GM18870 (cell line): ENCODE data around the gene LAYN.
A peak's percentile ranks its signal among the peaks of the same experiment; 100 is the strongest.

ENCODE experiments used
- ATAC-seq: cut with Tn5 transposase; IDR thresholded peaks from one replicate; pipeline ENCODE4 v1.9.1; 2021; ENCODE audit warnings: moderate library complexity; ENCODE audit not compliant: unreplicated experiment

The LAYN gene, protein sequence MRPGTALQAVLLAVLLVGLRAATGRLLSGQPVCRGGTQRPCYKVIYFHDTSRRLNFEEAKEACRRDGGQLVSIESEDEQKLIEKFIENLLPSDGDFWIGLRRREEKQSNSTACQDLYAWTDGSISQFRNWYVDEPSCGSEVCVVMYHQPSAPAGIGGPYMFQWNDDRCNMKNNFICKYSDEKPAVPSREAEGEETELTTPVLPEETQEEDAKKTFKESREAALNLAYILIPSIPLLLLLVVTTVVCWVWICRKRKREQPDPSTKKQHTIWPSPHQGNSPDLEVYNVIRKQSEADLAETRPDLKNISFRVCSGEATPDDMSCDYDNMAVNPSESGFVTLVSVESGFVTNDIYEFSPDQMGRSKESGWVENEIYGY

DNA sequence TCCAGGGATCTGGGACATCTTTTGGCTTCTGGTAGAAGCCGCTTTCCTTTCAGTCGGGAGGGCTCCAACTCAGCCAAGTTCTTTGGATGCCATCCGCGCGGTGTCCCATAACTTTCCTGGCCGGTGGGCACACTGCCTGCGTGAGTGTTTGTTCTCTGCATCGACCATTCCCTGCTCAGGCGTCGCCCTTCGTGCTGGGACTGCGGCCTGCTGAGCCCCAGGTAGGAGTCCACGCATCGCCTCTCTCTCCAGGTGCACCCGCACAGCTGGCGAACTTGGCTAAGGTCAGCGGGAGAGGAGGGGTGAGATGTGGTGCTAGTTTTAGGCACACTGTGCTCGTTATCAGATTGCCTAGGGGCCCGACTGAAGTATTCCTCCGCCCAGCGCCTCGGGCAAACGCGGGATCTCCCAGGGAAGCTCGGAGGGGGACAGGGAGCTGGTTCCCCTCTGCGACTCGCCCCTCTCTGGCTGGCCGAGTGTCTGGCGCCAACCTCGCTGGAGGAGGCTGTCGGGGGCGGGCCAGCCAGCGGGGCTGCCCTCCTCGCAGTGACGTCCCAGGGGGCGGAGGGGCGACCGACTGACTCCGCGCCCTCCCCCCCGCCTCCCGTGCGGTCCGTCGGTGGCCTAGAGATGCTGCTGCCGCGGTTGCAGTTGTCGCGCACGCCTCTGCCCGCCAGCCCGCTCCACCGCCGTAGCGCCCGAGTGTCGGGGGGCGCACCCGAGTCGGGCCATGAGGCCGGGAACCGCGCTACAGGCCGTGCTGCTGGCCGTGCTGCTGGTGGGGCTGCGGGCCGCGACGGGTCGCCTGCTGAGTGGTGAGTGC, at the start of gene LAYN:
TSS of gene LAYN (plus strand) at position 607 of the 823 bp plus-strand sequence. CDS start at position 731, 124 bp downstream.
- no peak for ATAC-seq

- ATAC-seq, result no peak
These were observed 46.5 kb upstream of the LAYN start for GRCh38 chr11:111494040-111494439.

DNA sequence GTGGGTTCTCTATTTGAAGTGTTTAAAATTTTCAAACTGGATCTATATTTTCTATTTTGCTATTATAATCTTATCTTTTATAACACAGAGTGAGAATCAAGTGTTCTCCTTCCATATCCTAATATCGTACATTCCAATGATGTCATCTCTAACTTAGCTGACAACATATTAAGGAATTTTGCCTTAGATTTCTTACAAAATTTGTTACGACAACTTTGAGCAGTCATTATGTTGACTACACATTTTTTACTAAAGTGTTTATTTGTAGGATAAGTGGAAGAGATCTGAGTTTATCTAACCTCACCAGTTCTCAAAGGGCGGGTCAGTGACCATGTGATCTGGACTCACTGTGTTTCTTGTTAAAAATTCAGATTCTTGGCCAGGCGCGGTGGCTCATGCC, 41.0 kb upstream of the LAYN start:
- no peak for ATAC-seq

- no peak for ATAC-seq
These were observed 40.0 kb upstream of the LAYN start for GRCh38 chr11:111500481-111500880.

GRCh38 chr11:111502611-111503010, 37.9 kb upstream of the LAYN start:
- no peak for ATAC-seq

DNA sequence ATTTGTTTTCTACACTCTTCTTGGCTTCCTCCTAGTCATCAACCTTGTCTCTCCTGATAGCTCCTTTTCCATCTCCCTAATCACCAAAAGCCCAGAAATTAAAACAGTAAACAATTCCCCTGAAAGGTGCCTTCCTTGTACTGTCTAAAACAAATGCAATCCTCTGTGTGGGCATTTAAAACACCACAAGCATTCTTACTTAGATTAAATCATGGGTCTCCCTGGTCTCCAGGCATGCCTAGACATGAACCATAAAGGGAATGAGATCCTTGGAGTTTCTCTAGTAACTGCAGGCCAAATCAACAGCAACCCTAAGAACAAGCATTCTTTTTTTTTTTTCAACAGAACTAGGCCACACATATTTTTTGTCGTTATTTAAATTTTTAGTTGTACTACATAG, 30.2 kb upstream of the LAYN start:
- no peak for ATAC-seq

- no peak for ATAC-seq
These were observed 28.0 kb upstream of the LAYN start, which contains the start of gene BTG4 for GRCh38 chr11:111512296-111513239. Gene BTG4, minus strand, starts transcription at chr11:111512386. Its CDS starts 13,610 bp downstream, at chr11:111498776.

DNA sequence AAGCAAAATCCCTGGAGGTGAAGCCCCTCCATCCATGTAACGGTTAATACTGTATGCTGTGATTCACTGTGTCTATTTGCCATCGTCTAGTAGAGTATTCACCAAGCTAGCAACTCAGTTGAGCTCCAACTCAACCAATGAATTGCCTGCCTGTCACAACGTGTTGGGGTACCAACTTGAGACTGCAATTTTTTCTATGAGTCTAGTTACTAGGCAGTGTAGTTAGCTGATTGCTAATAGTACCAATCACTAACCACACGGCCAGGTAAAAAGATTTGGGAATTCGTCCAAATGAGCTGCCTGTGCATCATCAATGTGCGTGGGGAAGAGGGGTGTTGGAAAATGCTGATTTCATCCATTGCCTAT, 27.3 kb upstream of the LAYN start:
- no peak for ATAC-seq

DNA sequence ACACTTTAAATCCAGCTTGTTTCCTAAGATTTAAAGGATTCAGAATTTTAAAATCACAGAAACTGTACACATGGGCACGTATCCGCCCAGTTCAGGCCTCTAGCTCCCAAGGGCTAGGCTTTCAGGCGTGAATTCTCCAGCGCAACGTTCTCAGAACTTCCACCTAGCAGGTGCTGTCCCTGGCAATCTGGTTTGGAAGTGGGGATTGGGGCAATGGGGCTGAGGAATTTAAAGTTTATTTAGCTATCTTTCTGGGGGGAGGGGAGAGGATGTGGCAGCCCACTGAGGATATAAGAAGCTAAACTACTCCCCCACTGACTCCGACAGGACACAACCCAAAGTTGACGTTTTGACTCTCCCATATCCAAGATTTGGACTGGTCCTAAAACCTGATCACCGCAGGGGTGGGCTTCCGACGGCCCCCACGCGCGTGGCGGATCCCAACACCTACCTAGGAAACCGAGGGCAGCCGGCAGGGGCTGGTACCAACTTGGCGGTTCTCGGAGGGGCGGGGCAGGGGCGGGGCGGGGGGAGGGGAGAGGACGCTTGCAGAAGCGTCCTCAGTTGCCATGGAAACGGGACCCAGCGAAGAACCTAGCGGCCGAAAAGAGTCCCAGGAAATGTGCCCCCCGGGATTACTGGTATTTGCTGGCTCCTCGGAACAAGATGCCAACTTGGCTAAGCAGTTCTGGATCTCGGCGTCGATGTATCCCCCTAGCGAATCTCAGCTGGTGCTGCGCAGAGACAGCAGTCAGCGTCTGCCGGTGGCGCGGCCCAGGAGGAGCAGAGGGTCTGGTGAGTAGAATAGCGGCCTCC, 26.1 kb upstream of the LAYN start, which contains the start of gene HOATZ:
TSS of gene HOATZ (plus strand) at position 563 of the 816 bp plus-strand sequence. CDS start at position 570, 7 bp downstream.
- ATAC-seq, result no peak

DNA sequence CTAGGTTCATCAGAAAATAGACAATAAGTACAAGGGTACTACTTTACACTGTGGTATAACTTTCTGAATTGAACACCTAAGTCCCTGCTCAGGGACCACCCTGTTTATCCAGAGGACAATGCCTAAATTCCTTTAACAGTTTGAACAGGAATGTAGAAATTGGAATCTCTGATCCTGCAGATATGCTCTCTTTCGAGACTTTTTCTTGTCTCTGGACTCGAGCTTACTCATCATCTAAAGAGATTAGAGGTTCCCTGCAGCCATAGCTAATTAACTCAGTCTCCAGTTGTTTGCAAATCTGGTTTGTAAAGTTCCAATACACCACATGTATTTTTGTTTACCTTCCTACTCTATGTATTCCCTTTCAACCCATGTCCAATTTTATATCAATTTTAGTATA, 24.9 kb upstream of the LAYN start:
- ATAC-seq, result no peak

GRCh38 chr11:111518668-111519067, 21.9 kb upstream of the LAYN start:
- no peak for ATAC-seq

DNA sequence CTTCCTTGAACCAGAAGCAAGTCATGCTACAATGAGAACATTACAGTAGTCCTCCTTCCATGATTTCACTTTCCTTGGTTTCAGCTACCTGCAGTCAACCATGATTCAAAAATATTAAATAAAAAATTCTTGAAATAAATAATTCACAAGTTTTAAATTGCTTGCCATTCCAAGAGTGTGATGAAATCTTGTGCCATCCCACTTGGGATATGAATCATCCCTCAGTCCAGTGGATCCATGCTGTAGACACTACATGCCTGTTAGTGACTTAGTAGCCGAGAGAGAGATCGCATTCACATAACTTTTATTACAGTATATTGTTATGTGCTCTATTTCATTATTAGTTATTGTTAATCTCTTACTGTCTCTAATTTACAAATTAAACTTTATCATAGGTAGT, 20.0 kb upstream of the LAYN start:
- no peak for ATAC-seq

DNA sequence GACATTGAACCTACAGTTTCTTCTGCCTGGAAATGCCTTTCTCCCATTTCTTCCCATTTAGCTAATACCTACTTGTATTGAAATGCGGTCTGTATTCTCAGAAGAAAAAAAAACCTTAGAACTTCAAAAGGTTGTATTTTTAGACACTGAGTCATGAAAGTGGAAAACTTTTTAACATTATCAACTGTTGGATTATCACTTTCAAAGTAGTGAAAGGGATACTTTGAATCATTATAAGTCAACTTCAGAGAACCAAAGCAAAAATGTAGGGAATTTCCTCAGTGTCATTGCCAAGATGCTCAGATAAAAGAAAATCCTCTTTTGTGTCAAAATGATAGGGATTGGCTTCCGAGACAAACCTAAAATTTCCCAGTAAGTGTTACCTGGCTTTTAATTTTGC, 19.4 kb upstream of the LAYN start:
- ATAC-seq, result no peak

DNA sequence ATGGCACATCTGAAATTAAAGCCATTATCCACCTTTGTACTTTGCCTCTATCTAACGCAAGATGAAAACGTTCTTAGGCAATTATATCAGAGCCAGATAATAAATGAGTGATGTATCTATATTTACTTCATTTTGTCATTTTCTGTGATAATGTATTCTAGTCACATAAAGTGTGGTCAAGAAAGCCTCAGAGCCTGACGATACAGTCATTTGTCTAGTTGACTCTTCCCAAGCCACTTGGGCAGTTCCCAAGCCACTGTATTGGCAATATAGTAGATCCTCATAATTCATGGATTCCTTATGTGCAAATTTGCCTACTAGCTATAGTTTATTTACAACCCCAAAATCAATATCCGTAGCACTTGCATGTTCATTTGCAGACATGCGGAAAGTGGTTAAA, 18.1 kb upstream of the LAYN start:
- no peak for ATAC-seq

GRCh38 chr11:111523343-111523742, 17.2 kb upstream of the LAYN start:
- no peak for ATAC-seq

GRCh38 chr11:111524056-111524455, 16.5 kb upstream of the LAYN start:
- no peak for ATAC-seq

DNA sequence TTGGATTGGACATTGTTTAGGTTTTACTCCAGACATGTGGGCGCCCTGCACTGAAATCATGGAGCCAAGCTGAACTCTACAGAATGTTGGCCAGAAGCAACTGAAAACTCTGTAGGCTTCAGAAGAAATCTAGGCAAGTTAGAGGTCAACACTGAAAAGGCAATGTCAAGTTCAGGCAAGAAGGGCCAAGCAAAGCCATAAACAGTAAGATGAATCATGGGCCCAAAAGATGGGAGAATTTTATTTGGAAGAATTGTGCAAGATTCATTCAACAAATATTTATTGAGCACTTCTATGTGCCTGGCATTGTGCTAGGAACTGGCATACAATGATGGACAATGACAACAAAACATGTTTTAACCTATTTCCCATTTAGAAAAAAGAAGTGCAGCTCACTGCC, 15.1 kb upstream of the LAYN start:
- no peak for ATAC-seq

DNA sequence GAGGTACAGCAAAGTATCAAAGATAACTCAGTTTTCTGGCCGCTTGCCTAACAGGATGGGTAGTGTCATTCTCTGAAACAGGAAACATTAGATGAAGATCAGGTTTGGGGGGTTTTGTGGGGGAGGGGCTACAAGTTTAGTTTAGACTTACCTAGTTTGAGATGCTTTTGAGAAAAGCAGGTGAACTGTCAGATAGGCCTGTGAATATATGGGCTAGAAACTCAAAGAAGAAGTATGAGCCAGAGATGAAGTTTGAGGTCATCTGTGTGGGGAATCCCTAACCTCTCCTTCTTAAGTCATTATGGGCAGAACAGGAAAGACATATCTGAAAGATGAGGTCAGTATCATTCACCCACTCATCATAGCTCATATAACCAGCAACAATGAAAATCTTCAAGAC, 14.0 kb upstream of the LAYN start:
- ATAC-seq, result peak; percentile 76

GRCh38 chr11:111527279-111527678, 13.2 kb upstream of the LAYN start:
- ATAC-seq, result no peak

- no peak for ATAC-seq
These were observed 12.0 kb upstream of the LAYN start for GRCh38 chr11:111528557-111528956.
